Forelimb muscle (tissue), 1 donor: ENCODE measurements around the gene AMMECR1. TPM values are rescaled to one million over a fixed set of nuclear protein-coding genes. Genes with fewer than 3 reads are reported as not detected.

ENCODE experiments used
- DNase-seq: peaks from one replicate; pipeline ENCODE4 v3.0.0-alpha.2; 2013; ENCODE audit warnings: low read depth
- polyA plus RNA-seq: library from polyadenylated mRNA; unstranded; fragments of 120-200 nt; gene quantifications from one replicate; pipeline ENCODE4 v1.2.1, GENCODE V29; 2013; ENCODE audit not compliant: insufficient read length

Gene AMMECR1
- polyA plus RNA-seq, 1 donor: 7.7 TPM

DNA sequence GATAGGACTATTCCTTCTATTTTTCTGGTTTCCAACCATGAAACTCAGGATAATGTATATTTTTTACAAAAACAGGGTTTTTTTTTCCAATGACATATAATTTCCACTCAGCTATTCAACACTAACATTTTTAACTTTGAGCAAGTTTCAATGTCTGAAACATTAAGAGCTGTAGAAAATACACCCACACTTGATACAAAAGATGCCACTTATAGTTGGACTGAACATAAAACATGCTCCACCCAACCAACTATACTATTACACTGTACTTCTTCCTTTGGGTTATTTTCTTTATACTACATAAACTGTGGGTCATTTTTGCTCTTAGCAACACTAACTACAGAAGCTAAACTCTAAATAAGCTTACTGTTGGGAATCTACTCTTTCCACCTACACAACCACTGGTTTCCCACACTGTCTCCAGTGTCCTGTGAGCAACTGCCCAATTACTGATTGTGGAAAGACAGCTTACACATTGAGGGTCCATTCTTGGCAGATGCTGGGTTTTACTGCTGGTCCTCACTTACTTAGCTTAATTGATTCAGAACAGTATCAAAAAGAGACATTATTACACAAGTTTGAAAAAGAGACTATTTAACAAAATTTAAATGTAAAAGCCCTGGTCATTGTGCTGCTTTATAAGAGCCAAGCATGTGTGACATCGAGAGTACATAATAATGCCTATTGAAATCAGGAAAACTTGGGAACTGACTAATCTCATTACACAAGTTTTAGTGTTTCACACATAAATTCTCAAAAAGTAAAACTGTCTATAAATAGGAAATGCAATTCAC is 6.3 kb downstream of the AMMECR1 start:
- no peak for DNase-seq

DNA sequence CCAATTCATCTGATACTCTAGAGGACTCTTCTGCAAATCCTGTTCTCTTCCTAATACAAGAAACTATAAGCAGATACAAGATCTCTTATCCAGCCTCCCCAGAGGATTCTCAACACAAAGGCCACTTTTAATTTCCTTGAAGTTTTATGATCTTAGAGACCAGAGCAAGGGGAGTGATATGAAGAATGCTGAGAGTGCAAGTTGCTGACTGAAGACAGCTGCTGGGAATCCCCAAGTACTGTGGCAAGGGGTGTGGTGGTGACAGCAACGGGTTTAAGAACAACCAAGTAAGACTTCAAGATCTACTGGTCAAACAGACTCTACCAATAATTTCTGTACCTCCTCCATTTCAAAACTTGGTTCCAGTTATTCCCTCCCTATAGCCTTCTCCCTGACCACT is 7.0 kb downstream of the AMMECR1 start:
- DNase-seq: no peak

DNA sequence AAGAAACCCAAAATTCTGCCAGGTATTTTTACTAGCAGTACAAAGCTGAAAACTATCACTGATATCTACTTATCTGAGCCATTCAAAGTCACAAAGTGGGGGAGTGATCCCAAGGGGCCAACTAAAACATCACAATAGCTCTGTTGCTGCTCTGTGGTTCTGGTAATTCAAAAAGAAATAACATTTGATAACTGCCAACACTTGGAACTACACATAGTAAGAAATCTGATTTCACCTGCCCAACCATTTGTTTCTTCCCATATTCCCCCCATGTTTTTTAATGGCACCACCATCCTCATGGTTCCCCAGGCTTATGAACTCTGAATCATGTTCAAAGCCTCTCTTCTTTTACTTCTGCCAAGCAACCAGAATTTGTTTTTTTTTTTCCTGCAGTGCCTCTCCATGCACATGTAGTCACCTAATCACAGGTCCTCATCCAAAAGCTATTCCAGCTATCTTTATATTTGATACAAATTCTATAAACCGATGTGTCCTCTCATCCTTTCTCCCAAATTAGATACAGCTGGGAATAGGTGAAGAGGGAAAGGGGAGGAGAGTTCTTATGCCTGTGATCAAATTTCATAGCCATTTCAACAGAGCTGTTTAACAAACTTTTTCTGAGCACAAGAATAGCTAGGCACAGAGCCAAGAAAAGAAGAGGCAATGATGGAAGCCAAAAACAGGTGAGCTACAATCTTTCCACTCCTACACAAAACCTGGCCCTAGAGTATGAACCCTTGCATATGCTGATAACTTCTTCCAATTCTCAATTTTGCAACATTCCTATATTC is 7.7 kb downstream of the AMMECR1 start:
- no peak for DNase-seq

DNA sequence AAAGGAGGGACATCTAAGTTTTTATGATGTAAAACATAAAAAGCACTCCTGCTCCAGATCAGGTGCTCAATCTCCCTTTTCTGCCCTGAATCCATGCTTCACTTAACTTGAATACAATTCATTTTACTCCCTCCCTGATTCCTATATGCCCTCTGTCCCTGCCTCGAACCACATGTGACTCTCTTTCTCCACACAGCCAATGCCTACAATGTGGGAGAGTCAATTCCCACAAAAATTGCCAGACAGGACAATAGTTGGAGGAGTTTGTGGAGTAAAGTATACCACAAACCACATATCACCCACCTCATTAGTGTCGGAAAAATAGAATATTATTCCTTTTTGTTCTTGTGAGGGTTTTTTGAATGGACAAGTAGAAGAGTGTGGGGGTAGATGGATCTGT is 9.7 kb downstream of the AMMECR1 start:
- no peak for DNase-seq

DNA sequence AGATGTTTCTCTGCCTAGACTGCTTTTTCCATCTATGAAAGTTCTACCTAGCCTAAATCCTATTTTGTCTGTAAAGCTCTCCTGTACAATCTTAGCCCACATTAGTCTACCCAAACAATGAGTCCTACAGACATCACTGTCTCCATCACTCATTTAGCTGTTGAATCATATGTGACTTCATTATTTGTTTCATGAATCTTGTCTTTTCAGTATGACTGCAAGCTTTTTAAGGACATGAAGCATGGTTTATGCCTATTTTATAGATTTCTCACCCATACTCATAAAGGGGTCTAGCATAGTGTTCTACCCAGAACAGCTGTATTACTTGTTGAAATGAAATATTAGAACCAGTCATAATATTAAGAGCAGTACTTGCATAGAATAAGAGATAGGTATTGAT is 13.0 kb downstream of the AMMECR1 start:
- no peak for DNase-seq

DNA sequence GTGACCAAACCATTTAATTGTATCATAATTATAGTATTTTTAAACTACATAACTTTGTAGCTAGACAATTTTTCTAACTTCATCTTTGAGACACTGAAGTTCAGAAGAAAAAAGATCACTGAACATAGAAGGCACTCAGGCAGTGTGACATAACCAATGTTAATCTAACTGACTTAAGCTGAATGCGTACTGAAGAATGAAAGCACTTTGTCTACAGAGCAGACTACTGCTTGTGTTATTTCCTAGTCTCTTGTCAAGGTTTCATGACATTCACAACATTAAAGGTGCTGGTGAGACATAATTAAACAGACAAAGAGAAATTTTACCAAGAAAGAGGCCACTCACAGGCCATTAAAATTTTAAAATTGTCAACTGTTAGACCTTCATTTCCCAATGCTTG is 13.5 kb downstream of the AMMECR1 start:
- no peak for DNase-seq

DNA sequence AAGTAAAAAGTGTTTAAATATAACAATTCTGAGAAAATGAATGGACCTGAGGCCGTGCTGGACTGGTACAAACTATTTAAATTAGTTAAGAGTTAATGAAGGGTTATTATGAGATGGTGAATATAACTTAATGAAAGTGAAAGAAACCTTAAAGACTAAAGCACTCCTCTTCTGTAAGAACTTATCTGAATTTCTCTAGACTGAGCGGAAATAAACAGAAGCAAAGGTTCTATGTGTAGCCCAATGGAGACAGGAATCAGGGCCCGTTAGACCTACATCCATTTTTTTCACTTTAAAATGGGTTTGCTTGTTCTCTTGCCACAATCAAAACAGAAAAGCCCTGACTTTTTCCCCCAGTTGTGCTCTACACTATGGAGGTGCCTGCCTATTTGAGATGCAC is 14.9 kb downstream of the AMMECR1 start:
- DNase-seq: no peak

DNA sequence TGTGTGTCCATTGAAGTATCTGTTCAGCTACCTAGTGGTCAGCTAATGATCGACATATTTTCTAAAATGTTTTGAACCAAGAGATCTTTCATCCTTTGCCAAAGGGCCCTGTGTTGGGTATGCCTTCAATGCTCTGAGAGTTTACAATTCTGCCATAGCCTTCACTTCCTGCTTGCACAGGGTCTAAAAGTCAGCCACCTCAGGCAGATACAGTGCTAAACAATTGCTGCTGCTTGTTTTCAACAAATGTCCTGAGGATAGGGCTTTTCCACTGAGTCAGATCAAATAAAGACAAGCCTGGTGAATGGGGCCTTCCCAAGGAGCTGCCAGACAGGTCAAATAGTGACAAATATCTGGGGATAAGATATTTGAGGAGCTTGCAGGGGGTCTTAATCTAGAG is 16.7 kb downstream of the AMMECR1 start:
- no peak for DNase-seq

DNA sequence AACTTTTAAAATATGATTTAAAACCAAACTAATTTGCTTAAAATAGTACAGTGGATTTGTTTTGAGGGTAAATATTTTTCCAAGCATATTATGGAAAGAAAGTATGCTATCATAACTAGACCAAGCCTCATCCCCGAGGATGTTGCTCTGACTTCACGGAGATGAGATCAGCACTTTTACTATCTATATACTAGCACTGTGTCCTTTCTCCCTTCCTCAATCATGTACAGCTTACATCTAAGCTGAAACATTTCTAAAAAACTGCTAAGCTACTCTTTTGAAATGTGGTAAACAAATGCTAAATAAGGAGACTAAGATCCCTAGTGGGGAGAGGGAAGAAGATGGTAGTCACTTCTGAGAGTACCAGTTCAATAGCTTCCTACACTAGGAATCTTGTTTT is 23.8 kb downstream of the AMMECR1 start:
- no peak for DNase-seq

DNA sequence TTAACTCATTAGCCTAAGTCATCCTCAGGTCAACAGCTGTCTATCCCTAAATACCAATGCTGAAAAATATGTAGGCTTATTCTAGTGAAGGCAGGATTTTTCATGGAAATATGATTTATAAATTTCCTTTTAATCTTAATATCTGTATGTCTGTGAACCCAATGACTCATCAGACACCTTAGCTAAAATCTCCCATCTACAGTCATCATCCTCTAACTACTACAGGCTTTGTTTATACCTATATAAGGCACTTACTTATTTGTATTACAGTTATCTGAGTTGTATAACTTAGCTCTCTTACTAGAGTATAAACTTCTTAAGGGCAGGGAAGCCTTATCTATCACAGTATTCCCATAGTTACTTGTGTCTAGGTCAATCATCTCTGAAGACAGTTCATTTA is 24.2 kb downstream of the AMMECR1 start:
- DNase-seq: no peak

DNA sequence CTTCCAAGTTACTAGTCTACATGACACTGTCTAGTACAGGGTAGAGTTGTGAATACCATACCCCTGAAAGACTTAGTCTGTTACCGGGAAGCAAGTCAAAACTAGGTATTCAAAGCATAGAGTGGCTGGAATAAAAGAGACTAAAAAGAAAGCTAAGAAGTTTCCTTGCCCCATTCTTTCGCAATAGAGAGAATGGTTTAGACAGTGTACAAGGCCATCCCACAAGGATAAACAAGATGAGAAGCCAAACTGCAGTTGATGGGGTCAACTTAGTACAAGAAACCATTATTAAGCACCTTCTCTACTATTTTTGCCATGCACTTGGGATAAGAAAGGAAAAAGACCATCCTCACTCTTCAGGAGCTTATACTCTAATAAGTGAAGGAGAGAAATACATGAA is 30.3 kb downstream of the AMMECR1 start:
- DNase-seq: no peak

DNA sequence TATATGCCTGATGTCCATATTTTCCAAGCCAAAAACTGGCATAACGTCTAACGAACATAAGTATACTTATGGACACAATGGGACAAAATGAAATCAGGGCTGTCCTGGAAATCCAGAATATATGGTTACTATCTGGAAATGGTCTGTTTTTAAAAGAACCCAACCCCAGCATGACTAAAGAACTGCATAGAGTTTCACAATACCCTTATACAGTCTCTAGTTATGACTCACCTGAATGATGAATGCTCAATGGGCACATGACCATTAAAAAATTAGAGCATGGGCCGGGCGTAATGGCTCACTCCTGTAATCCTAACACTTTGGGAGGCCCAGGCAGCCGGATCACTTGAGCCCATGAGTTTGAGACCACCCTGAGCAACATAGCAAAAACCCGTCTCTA is 31.8 kb downstream of the AMMECR1 start:
- no peak for DNase-seq

DNA sequence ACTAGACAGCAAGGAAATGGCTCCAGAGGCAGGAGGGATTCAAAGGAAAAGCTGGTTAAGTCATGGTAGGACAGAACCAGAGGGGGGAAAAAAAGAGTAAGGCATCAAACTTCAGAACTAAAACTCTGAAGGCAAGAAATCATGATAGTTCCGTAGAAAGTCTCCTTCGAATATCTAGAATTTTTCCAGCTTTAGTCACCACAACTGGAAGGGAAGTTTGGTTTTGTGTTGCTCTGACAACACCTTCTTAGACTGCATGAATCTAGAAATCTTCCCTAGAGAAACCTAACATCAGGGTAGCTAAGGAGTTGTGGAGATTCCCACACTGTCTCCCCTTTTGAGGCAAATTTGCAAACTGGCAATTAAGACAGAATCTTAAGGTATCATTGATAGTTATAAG is 33.7 kb downstream of the AMMECR1 start:
- DNase-seq: no peak

DNA sequence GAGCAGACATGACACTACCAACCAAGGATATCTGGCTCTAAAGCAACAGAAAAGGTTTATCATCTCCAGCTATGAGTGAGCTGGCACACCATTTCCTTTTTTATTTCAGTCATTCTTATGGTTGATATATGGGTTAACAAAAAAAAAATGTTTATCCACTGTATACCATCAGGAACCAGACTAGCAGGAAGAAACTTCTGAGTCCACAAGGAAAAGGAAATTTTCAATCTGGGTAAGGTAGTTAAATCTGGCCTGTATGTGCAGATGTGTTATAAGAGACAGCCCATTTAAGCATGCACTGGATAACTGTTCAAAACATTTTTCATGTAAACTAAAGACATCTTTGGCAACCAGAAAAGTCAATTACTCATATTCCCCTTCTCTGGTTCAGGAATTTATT is 35.0 kb downstream of the AMMECR1 start:
- no peak for DNase-seq

DNA sequence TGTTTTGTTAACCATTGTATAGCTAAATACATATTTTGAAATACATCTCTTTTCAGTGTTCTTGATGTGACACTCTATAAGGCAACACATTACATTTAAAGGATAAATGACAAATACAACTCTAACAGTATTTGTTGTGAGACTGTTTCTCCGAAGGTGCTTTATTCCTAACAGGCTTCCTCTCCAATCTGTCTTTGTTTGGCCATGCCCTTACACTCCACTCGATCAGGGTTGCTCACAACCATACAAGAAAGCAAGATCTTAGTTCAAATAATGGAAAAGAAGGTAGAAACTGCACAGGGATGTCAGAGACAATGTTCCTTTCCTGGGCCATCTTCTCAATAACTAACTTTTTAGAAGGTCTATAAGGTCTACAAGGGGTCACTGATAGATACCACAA is 36.5 kb downstream of the AMMECR1 start:
- DNase-seq: no peak

DNA sequence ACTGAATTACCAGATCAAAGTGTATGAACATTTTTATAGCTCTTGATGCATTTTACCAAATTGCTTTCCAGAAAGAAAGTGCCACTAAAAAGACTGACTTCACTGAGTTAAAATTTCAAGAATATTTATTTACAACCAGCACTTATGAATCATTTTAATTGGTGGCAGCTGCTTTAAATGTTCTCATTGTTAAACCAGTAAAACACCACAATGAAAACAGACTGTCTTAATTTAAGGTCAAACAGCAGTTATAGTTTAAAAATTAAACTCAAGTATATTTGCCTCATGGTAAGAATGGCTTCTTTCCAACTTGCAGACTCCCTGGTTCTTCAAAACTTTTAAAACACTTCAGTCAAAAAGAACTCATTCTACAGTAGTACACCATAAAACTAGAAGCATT is 36.9 kb downstream of the AMMECR1 start:
- no peak for DNase-seq

DNA sequence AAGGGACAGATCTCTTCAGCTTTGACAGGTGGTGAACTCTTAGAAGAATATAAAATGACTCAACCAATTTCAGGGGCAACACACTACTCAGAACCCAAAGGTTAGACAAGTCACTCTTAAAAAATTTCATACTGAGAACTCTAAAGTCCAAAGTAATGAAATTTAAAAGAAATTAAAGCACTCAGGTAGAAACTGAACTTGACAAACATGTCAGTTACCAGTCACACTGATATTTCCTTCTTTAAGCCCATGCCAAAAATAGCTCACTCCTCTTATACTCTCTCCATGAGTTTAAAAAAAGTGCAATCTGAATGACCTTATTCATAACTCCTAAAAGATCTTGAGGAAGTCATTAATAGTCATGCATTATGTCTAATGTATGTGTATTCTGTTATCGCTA is 40.3 kb downstream of the AMMECR1 start:
- no peak for DNase-seq

DNA sequence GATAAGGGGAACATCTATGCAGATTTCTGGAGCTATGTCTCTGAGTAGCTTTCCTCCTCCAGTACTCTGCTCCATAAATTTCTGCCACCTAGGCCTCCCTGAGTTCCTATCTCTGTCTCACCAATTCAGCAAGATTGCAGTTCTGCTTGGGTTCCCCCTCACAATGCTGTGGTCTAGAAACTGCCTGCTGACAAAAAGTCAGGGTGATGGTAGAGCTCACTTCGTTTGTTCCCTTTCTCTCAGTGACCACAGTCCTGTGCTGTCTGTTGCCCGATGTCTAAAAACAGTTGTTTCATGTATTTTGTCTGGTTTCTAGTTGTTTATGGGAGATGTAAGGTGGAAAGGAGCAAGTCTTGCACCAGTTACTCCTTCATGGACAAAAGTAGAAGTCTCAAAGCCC is 41.1 kb downstream of the AMMECR1 start:
- DNase-seq: no peak

DNA sequence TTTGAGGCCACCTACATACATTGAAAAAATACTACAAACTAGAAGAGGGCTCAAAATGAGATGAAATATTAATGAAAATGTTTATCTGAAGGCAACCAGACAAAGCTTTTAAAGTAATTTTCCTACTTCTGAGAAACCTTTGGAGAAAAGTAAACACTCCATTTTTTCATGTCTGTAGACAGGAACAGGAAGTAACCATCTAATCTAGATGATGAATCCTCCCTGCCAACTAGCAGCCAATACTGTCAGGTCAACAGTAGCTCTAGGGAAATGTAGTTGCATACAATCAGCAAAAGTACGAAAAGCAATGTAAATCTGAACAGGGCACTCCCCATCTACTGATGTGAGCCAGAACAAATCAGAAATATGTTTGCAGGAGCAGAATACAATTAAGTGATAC is 49.0 kb downstream of the AMMECR1 start:
- no peak for DNase-seq

DNA sequence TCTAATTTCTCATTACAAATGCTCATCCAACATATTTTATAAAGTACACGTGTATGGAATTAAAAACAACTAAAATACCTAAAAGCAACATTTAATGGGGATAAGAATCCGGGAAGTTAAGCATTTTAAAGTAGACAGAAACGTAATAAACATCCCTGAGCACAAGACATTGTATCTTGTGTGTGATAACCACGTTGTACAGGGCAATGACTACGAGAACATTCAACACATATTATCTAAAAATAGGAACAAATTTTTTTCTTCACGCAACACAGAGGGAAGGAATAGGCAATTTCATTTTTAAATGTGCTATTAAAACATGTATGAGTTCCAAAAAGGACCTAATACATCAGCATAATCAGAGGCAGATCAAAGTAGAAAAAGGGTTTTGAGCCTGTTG is 49.5 kb downstream of the AMMECR1 start:
- no peak for DNase-seq

DNA sequence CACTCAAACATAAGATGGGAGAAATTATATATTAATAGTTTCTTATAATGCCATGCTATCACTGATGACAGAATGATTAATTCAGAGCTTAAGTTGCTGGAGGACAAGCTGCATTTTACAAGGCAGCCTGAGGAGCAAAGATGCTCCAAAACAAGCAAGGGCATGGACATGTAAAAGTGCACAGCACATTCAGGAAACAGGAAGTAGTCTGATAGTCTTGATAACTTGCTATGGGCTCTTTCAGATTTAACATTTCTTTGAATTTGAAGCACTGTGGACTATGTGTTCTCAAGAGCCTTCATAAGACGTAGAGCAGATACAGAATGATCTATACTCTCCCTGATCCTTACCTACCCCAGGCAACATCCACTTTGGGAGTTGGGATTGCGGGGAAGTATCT is 50.0 kb downstream of the AMMECR1 start:
- no peak for DNase-seq

DNA sequence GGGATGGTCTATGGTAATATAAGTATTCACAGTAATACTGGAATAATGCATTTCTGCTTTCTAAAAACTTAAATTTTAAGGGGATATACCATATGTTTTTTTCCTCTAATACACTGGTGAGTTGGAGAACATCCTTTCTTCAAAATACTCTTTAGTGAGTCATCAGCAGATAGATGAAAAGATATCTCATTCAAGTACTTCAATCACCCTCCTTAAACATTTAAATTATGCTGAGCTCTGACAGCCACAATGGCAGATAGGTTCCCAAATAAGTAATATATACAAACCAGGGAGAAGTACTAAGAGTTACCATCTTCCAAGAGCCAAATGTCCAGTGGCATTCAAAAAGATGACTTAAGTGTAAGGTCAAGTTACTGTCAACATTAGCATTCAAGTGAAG is 52.2 kb downstream of the AMMECR1 start:
- no peak for DNase-seq

DNA sequence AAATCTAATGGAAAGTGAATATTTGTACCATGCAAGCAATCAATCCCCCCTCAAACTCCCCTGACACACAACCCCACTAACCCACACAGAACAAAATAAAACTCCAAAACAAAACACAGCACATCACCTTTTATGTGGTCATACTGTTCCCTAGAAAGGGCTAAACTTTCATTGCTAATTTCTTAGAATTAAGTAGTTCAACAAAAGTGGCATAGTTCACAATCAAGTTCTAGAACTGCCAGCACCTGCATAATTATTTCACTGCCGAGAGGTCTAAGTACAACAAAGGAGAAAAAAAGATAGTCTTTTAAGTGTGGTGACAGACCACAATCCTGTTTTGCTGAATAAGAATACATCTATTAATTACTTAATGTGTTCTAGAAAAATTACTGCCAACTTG is 58.8 kb downstream of the AMMECR1 start:
- no peak for DNase-seq
